GM21381 (cell line): Measurements from ENCODE around the gene CTNNAL1.

Experiments used
- ATAC-seq: cut with Tn5 transposase; IDR thresholded peaks from one replicate; pipeline ENCODE4 v1.9.1; 2021; ENCODE audit warnings: mild to moderate bottlenecking, moderate library complexity; ENCODE audit not compliant: unreplicated experiment

Gene CTNNAL1

DNA sequence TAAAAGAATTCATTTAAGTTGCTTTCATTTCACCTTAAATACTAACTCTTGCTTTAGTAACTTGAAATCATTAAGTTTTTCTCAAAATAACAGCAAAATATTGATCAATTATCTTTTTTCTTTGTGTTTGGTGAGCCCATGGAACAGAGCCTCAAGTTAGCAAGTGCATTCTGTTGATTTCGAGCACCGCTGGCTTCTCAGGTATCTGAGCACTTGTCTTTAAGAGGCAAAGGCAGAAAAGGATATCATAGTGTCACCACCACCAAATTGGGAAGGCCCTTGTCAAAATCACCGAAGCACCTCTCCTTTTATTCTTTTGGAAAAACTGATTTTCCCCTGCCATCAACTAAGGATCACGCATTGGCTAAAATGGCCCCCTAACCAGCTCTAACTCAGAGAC, 17.1 kb upstream of the CTNNAL1 start:
- ATAC-seq: no peak

- no peak for ATAC-seq
Measured at GRCh38 chr9:109028457-109028856, 15.2 kb upstream of the CTNNAL1 start.

GRCh38 chr9:109027176-109027575, 13.9 kb upstream of the CTNNAL1 start:
- no peak for ATAC-seq

- ATAC-seq: no peak
Measured at GRCh38 chr9:109026306-109026705, 13.0 kb upstream of the CTNNAL1 start.

- no peak for ATAC-seq
Measured at GRCh38 chr9:109022873-109023272, 9.6 kb upstream of the CTNNAL1 start.

GRCh38 chr9:109020581-109021511, 7.5 kb upstream of the CTNNAL1 start:
- ATAC-seq: no peak

DNA sequence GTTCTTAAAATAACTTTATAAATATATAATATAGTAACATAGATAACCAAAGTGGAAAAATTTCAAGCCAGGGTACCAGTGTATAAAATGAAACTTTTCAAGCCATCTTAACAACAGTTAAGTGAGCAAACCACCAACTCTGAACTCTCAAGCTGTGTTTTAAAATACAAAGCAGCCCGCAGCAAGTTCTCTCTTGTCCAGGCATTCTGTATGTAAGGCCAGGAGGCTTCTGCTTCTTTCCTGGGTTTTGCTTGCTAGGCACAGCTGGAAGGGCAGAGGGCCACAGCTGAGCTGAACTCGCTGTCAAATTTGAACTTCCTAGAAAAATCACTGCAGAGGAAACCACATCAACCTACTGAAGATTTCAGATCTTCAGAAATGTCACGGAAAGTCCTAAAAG, 6.8 kb upstream of the CTNNAL1 start:
- no peak for ATAC-seq

GRCh38 chr9:109019420-109019819, 6.1 kb upstream of the CTNNAL1 start:
- ATAC-seq: no peak

DNA sequence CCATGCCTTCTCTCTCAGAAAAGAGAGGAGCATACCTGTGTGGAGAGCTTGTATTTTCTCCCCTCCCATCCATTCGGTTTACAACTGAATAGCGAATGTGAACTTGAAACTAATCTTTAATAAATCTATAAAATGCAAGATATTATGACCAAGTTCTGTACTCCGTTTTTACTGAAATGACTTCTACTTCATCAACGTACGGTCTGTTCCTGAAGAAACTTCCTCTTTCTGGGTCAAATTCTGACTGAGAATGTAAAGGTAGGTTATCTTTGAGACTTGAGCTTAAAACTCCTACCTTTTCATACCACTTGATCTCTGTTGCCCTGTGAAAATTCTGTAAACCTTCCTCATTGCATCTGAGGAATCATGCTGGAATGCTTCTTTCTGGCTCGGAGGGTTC, 4.2 kb upstream of the CTNNAL1 start:
- ATAC-seq: peak; percentile 29

DNA sequence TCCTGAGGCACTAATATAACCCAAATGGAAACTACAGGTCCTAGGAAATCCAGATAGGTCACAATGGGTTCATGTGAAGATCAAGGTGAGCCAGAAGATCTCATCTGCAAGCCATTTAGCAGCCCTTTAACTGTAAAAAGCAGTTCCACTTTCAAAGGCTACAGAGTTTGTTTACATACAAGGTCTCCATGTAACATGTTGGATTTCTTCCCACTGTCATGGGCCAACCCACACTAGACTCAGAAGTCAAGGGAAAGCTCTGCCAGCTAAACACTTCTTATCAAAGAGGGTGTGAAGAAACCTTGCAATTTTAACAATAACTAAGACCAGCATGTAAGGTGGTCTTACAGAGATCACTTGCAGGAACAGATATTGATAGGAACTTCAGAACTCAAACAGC, 3.8 kb upstream of the CTNNAL1 start:
- ATAC-seq: no peak

GRCh38 chr9:109016132-109016531, 2.8 kb upstream of the CTNNAL1 start:
- no peak for ATAC-seq

- ATAC-seq: no peak
Measured at GRCh38 chr9:109014608-109015280, 1.4 kb upstream of the CTNNAL1 start.

DNA sequence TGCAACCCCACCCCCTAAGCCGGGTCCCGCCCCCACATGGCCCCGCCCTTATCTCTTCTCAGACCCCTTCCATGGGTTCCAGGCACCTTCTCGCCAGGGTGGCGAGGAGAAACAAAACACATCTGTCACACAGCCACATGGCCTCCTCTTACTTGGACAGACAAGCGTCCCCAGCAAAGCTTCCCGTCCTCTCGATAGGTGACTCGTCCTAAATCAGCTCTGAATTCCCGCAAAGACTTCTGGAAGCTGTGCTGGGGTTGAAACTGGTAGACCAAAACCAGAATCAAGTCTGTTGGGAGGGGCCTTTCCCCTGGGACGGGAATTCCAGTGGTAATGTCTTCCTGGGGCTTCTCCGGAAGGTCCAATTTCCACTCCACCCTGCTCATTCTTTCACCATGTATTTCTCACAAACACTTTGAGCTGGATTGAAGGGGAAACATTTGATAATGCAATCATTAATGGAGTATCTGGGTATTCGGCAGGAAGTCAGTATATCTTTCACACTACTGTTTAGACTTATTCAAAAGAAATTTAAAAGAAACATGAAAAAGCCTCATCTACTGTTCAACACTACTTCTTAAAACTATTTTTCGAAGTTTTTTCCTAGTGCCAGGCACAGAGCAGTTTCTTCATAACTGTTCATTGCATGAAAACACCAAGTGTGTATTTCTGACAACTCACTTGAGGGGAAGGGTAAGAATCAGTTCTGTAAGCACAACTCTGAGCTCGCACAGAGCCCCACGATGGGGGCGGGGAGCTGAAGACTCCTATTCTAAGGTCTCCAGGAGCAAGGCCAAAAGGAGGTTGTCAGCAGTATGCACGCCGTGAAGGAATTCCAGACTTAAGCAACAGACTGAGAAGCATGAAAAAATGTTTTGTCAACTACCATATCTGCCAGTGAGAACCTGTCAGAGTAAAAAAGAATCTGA, 644 bp upstream of the CTNNAL1 start:
- no peak for ATAC-seq

DNA sequence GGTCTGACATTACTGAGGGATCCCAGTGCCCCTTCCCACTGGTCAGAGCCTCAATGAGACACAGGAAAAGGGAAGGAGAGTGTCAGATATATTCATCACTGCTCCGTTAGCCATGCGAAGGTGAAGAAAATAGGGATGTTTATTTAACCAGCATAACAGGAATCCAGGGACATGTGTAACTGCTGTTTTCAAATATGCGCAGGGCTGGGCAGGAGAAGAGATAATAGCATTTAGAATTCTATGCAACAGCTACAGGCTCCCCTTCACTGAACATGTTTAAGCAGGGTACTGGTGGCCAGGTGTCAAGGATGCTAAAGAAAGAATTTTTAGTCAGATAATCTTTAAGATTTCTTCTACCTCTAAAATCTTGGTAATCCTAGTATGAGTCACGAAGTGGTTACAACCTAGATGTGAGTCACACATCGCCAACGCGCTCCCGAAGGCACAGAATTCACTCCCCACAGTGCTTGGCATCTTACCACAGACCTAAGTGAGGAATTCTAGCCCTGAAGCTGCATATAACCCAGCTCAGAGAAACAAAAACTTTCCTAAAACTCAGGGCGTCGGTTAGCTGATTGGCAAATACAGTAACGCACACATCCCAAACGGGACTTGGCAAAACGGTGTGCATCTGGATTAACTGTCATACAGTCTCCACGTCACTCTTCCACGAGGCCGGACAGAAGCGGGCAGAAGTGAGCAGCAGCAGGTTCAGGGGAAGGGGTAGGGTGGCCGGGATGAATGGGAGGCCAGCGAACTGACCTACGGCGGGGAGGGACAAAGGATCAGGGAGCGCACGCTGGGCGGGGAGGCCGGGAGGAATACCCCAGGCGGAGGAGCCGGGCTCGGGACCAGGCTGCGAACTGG, 1.1 kb downstream of the CTNNAL1 start:
- peak; percentile 31 for ATAC-seq

DNA sequence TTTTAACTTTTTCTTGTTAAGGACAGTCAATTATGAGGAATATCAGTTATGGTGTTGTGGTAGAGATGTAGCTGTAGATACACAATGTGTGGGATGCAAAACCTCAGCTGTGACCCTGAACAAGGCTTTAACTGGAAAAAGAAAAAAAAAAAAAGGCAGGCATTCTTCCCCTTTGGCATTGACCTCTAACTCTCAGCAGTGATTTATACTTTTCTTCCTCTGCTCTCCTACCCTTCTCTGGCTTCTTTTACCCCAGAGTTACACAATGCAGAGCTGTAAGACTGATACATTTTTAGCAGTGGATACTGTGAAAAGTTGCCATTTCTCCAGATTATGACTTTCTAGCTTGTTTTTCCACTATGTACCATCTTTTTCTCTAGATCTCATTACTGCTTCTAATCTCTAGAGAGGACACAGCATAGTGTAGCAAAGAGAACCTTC, 2.0 kb downstream of the CTNNAL1 start:
- no peak for ATAC-seq

GRCh38 chr9:109010746-109011145, 2.6 kb downstream of the CTNNAL1 start:
- ATAC-seq: peak; percentile 31

DNA sequence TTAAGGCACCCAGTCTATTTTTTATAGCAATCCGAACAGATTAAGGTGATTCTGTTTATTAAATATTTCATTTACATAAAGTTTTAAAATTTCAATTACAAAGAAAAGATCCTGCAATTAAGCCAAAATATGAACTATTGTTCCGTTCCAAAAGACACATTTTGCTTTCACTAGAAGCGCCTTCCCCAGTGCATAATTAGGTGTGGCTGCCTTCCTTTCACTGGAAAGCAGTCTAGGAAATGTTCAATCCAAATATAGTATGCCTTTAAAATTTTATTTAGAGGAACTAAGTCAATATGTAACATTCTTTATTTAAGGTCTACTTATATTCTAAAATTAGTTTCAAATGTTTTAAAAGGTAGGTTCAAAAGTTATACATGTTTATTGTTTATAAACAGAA, 7.6 kb downstream of the CTNNAL1 start:
- no peak for ATAC-seq

GRCh38 chr9:109003116-109003515, 10.2 kb downstream of the CTNNAL1 start:
- ATAC-seq: no peak

GRCh38 chr9:109002141-109002540, 11.2 kb downstream of the CTNNAL1 start:
- ATAC-seq: no peak

- ATAC-seq: no peak
Measured at GRCh38 chr9:109001275-109001676, 12.0 kb downstream of the CTNNAL1 start.
